Stimulated activated CD4-positive, alpha-beta T cell treated with anti-CD3 and anti-CD28 coated beads, Interleukin-1b, Interleukin-23, amount 100 ng/mL, for 48 hours (primary cell): ENCODE measurements around the gene CLSTN2.

ENCODE experiments used
- DNase-seq: peaks from one replicate; pipeline ENCODE4 v3.0.0-alpha.2; 2020

The CLSTN2 gene

GRCh38 chr3:140529096-140529495, 594.1 kb downstream of the CLSTN2 start:
- DNase-seq, result no peak

- no peak for DNase-seq
These were observed 594.6 kb downstream of the CLSTN2 start for GRCh38 chr3:140529558-140529957.

GRCh38 chr3:140530131-140530530, 595.1 kb downstream of the CLSTN2 start:
- DNase-seq, result no peak

GRCh38 chr3:140530603-140531002, 595.6 kb downstream of the CLSTN2 start:
- no peak for DNase-seq

GRCh38 chr3:140532793-140533330, 597.9 kb downstream of the CLSTN2 start:
- DNase-seq, result no peak

- DNase-seq, result no peak
These were observed 602.1 kb downstream of the CLSTN2 start for GRCh38 chr3:140536926-140537726.

- no peak for DNase-seq
These were observed 602.7 kb downstream of the CLSTN2 start for GRCh38 chr3:140537727-140538082.

- DNase-seq, result no peak
These were observed 605.3 kb downstream of the CLSTN2 start for GRCh38 chr3:140540262-140540661.

- DNase-seq, result no peak
These were observed 607.1 kb downstream of the CLSTN2 start for GRCh38 chr3:140541975-140542653.

- no peak for DNase-seq
These were observed 610.2 kb downstream of the CLSTN2 start for GRCh38 chr3:140545197-140545596.

GRCh38 chr3:140545756-140546155, 610.8 kb downstream of the CLSTN2 start:
- no peak for DNase-seq

- DNase-seq, result no peak
These were observed 611.7 kb downstream of the CLSTN2 start for GRCh38 chr3:140546649-140547048.

GRCh38 chr3:140552403-140552802, 617.4 kb downstream of the CLSTN2 start:
- no peak for DNase-seq

- DNase-seq, result no peak
These were observed 617.9 kb downstream of the CLSTN2 start for GRCh38 chr3:140552898-140553297.

- no peak for DNase-seq
These were observed 618.6 kb downstream of the CLSTN2 start for GRCh38 chr3:140553591-140553990.

GRCh38 chr3:140555666-140556065, 620.7 kb downstream of the CLSTN2 start:
- no peak for DNase-seq

GRCh38 chr3:140557476-140557875, 622.5 kb downstream of the CLSTN2 start:
- DNase-seq, result no peak

GRCh38 chr3:140559546-140559945, 624.6 kb downstream of the CLSTN2 start:
- no peak for DNase-seq

GRCh38 chr3:140563206-140563760, 628.3 kb downstream of the CLSTN2 start:
- no peak for DNase-seq

- no peak for DNase-seq
These were observed 633.1 kb downstream of the CLSTN2 start for GRCh38 chr3:140568131-140568530.

- DNase-seq, result no peak
These were observed 634.0 kb downstream of the CLSTN2 start for GRCh38 chr3:140568842-140569520.

- no peak for DNase-seq
These were observed 635.6 kb downstream of the CLSTN2 start for GRCh38 chr3:140570602-140571001.

GRCh38 chr3:140571836-140572235, 636.9 kb downstream of the CLSTN2 start:
- DNase-seq, result no peak
